HepG2 (cell line): ENCODE measurements around the gene RTEL1. TPM values are rescaled to one million over a fixed set of nuclear protein-coding genes. Genes with fewer than 3 reads are reported as not detected.

ENCODE experiments used
- JUND ChIP-seq: sonication (generic); formaldehyde crosslinking; IDR thresholded peaks from 2 replicates; pipeline ENCODE4 v1.8.0; 2022; ENCODE audit warnings: mild to moderate bottlenecking, missing genetic modification reagents
- MBNL3 ChIP-seq: fragments of 250-450 bp; sonication (Bioruptor Pico); conservative IDR thresholded peaks from 2 replicates; pipeline ENCODE4 v1.8.0; 2022; ENCODE audit warnings: mild to moderate bottlenecking, inconsistent platforms
- MED8 ChIP-seq: sonication (generic); formaldehyde crosslinking; IDR thresholded peaks from 2 replicates; pipeline ENCODE4 v1.8.1; 2023; ENCODE audit warnings: mild to moderate bottlenecking, missing genetic modification reagents; ENCODE audit not compliant: insufficient replicate concordance
- PCBP1 ChIP-seq: fragments of 200-400 bp; formaldehyde crosslinking; IDR thresholded peaks from 2 replicates; pipeline ENCODE4 v1.6.1; 2017; ENCODE audit warnings: mild to moderate bottlenecking, low read depth, low read length, borderline replicate concordance
- RBFOX2 ChIP-seq: fragments of 200-400 bp; formaldehyde crosslinking; IDR thresholded peaks from 2 replicates; pipeline ENCODE4 v1.6.1; 2017; ENCODE audit warnings: low read depth, mild to moderate bottlenecking, low read length
- SNAPC2 ChIP-seq: sonication (generic); formaldehyde crosslinking; IDR thresholded peaks from 2 replicates; pipeline ENCODE4 v1.8.1; 2022; ENCODE audit warnings: mild to moderate bottlenecking, missing genetic modification reagents
- TSC22D2 ChIP-seq: sonication (generic); formaldehyde crosslinking; IDR thresholded peaks from 2 replicates; pipeline ENCODE4 v1.5.1; 2020; ENCODE audit warnings: missing genetic modification reagents, mild to moderate bottlenecking, borderline replicate concordance
- YEATS4 ChIP-seq: sonication (generic); formaldehyde crosslinking; IDR thresholded peaks from 2 replicates; pipeline ENCODE4 v1.4.0; 2020; ENCODE audit warnings: missing genetic modification reagents, borderline replicate concordance
- ZBTB42 ChIP-seq: sonication (generic); formaldehyde crosslinking; IDR thresholded peaks from 2 replicates; pipeline ENCODE4 v1.5.0; 2020; ENCODE audit warnings: mild to moderate bottlenecking, missing genetic modification reagents
- ZFP36L2 ChIP-seq: sonication (generic); formaldehyde crosslinking; IDR thresholded peaks from 2 replicates; pipeline ENCODE4 v1.4.0; 2020; ENCODE audit warnings: missing genetic modification reagents
- ZNF446 ChIP-seq: sonication (generic); formaldehyde crosslinking; IDR thresholded peaks from 2 replicates; pipeline ENCODE4 v1.5.0; 2020; ENCODE audit warnings: mild to moderate bottlenecking, missing genetic modification reagents
- ZNF468 ChIP-seq: sonication (generic); formaldehyde crosslinking; IDR thresholded peaks from 2 replicates; pipeline ENCODE4 v1.8.0; 2022; ENCODE audit warnings: mild to moderate bottlenecking, moderate library complexity, missing genetic modification reagents
- ZNF570 ChIP-seq: sonication (generic); formaldehyde crosslinking; IDR thresholded peaks from 2 replicates; pipeline ENCODE4 v1.4.0; 2020; ENCODE audit warnings: mild to moderate bottlenecking, missing genetic modification reagents, borderline replicate concordance
- ZNF605 ChIP-seq: sonication (generic); formaldehyde crosslinking; IDR thresholded peaks from 2 replicates; pipeline ENCODE4 v1.8.0; 2022; ENCODE audit warnings: mild to moderate bottlenecking, missing genetic modification reagents
- ZSCAN12 ChIP-seq: sonication (generic); formaldehyde crosslinking; IDR thresholded peaks from 2 replicates; pipeline ENCODE4 v1.9.0; 2021; ENCODE audit warnings: mild to moderate bottlenecking, missing genetic modification reagents
- ZSCAN25 ChIP-seq: sonication (generic); formaldehyde crosslinking; IDR thresholded peaks from 2 replicates; pipeline ENCODE4 v1.8.0; 2022; ENCODE audit warnings: mild to moderate bottlenecking, missing genetic modification reagents
- polyA plus RNA-seq, 8 experiments: library from polyadenylated mRNA; depleted of rRNA in 3 of 8; stranded (reverse) in 7 of 8; unstranded in 1 of 8; fragments of >200 nt; fragmentation: Illumina TruSeq in 4 of 8; extraction: Trizol in 4 of 8; gene quantifications; 2 replicates each; pipeline versions ENCODE4 v1.2.1 to v1.2.3, GENCODE V29; 2011 to 2016; ENCODE audit warnings: low read depth in 4 of 8, missing spikeins in 1 of 8, mixed read lengths in 1 of 8; ENCODE audit not compliant: insufficient read depth in 1 of 8
- total RNA-seq, 5 experiments: library from RNA; depleted of rRNA; stranded (reverse); fragments of >200 nt; fragmentation: Illumina TruSeq; extraction: Trizol; gene quantifications; 2 replicates each; pipeline ENCODE4 v1.2.3, GENCODE V29; 2016; ENCODE audit warnings: low read depth in 1 of 5
- TF ChIP-seq, protein P1 (sequence below): sonication (generic); formaldehyde crosslinking; IDR thresholded peaks from 2 replicates; pipeline ENCODE4 v1.5.1; 2020; ENCODE audit warnings: missing genetic modification reagents, mild to moderate bottlenecking, borderline replicate concordance
- TF ChIP-seq, protein P2 (sequence below): sonication (generic); formaldehyde crosslinking; IDR thresholded peaks from 2 replicates; pipeline ENCODE4 v1.5.0; 2020; ENCODE audit warnings: missing genetic modification reagents
- TF ChIP-seq, protein P3 (sequence below): sonication (generic); formaldehyde crosslinking; IDR thresholded peaks from 2 replicates; pipeline ENCODE4 v1.9.0; 2022; ENCODE audit warnings: missing genetic modification reagents, mild to moderate bottlenecking, borderline replicate concordance
- TF ChIP-seq, protein P4 (sequence below): sonication (generic); formaldehyde crosslinking; IDR thresholded peaks from 2 replicates; pipeline ENCODE4 v1.5.1; 2020; ENCODE audit warnings: missing genetic modification reagents, mild to moderate bottlenecking, borderline replicate concordance
- TF ChIP-seq, protein P5 (sequence below), 2 experiments: IDR thresholded peaks; 2 replicates each; pipeline ENCODE4 v1.6.1; 2011 to 2012; ENCODE audit warnings: low read length in 2 of 2, borderline replicate concordance in 1 of 2, low read depth in 1 of 2, mild to moderate bottlenecking in 1 of 2, moderate library complexity in 1 of 2

The RTEL1 gene
- total and polyA plus RNA-seq, 2 of the 13 experiments (the other 11 are each of a cell fraction or from before 2014, with no cell fraction given) = 21.8 to 36.4 TPM

DNA sequence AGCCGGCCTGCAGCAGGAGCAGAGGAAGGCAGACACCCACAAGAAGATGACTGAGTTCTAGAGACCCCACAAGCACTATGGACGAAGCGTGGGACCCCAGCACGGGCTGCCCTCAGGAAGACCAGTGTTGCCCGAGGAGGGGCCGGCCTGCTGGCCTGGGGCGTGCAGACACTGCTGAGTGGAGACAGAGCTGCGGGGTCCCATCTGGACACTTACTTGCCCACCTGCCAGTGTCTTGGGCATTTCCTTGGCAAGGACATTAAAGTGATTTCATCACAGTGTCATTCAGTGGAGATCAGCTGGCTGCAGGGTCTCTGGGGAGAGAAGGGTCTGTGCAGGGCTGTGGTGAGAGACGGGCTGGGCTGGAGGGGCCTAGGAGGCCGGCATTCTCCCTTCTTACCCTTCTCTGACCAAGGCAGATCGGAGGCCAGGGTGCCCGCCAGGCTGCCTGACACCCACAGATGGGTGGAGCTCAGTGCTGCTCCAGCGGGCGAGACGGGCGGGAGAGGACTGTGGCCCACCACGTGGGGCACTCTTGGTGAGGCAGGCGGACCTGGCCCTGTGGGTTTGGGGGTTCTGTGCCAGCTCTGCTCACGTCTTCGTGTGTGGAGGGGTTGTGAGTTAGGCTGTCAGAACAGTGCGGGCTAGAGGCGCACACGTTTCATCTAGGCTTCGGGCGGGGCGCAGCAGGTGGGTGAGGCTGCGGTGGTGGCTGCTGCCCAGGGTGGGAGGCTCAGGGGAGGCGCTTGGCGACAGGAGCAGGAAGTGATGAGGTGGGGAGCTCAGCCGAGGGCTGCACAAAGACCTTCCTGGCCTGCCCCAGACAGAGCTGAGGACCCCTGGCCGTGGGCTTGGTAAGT, 78.0 kb downstream of the RTEL1 start, which contains the start of gene LIME1 (continued):
- TF ChIP-seq ZSCAN12 (CRISPR knock-in tag) (no peak), SNAPC2 (CRISPR knock-in tag) (no peak), ZSCAN25 (CRISPR knock-in tag) (no peak), ZBTB42 (CRISPR knock-in tag) (no peak), ZNF605 (no peak), JUND (CRISPR knock-in tag) (no peak), ZNF446 (CRISPR knock-in tag) (no peak), PCBP1 (peak; percentile 29; the same call in 1 of the 2 replicates), ZNF468 (CRISPR knock-in tag) (no peak), MBNL3 (no peak), ZFP36L2 (no peak), ZNF570 (CRISPR knock-in tag) (no peak), MED8 (no peak), RBFOX2 (peak; percentile 40), YEATS4 (no peak), TSC22D2 (CRISPR knock-in tag) (no peak)
- TF ChIP-seq, protein P1, sequence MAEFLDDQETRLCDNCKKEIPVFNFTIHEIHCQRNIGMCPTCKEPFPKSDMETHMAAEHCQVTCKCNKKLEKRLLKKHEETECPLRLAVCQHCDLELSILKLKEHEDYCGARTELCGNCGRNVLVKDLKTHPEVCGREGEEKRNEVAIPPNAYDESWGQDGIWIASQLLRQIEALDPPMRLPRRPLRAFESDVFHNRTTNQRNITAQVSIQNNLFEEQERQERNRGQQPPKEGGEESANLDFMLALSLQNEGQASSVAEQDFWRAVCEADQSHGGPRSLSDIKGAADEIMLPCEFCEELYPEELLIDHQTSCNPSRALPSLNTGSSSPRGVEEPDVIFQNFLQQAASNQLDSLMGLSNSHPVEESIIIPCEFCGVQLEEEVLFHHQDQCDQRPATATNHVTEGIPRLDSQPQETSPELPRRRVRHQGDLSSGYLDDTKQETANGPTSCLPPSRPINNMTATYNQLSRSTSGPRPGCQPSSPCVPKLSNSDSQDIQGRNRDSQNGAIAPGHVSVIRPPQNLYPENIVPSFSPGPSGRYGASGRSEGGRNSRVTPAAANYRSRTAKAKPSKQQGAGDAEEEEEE (CRISPR knock-in tag) = no peak
- TF ChIP-seq, protein P2, sequence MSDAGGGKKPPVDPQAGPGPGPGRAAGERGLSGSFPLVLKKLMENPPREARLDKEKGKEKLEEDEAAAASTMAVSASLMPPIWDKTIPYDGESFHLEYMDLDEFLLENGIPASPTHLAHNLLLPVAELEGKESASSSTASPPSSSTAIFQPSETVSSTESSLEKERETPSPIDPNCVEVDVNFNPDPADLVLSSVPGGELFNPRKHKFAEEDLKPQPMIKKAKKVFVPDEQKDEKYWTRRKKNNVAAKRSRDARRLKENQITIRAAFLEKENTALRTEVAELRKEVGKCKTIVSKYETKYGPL = no peak
- TF ChIP-seq, protein P3, sequence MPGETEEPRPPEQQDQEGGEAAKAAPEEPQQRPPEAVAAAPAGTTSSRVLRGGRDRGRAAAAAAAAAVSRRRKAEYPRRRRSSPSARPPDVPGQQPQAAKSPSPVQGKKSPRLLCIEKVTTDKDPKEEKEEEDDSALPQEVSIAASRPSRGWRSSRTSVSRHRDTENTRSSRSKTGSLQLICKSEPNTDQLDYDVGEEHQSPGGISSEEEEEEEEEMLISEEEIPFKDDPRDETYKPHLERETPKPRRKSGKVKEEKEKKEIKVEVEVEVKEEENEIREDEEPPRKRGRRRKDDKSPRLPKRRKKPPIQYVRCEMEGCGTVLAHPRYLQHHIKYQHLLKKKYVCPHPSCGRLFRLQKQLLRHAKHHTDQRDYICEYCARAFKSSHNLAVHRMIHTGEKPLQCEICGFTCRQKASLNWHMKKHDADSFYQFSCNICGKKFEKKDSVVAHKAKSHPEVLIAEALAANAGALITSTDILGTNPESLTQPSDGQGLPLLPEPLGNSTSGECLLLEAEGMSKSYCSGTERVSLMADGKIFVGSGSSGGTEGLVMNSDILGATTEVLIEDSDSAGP (CRISPR knock-in tag) = no peak; the same call in 1 of the 2 replicates
- TF ChIP-seq, protein P4, sequence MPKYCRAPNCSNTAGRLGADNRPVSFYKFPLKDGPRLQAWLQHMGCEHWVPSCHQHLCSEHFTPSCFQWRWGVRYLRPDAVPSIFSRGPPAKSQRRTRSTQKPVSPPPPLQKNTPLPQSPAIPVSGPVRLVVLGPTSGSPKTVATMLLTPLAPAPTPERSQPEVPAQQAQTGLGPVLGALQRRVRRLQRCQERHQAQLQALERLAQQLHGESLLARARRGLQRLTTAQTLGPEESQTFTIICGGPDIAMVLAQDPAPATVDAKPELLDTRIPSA (CRISPR knock-in tag) = no peak
- TF ChIP-seq, protein P5, sequence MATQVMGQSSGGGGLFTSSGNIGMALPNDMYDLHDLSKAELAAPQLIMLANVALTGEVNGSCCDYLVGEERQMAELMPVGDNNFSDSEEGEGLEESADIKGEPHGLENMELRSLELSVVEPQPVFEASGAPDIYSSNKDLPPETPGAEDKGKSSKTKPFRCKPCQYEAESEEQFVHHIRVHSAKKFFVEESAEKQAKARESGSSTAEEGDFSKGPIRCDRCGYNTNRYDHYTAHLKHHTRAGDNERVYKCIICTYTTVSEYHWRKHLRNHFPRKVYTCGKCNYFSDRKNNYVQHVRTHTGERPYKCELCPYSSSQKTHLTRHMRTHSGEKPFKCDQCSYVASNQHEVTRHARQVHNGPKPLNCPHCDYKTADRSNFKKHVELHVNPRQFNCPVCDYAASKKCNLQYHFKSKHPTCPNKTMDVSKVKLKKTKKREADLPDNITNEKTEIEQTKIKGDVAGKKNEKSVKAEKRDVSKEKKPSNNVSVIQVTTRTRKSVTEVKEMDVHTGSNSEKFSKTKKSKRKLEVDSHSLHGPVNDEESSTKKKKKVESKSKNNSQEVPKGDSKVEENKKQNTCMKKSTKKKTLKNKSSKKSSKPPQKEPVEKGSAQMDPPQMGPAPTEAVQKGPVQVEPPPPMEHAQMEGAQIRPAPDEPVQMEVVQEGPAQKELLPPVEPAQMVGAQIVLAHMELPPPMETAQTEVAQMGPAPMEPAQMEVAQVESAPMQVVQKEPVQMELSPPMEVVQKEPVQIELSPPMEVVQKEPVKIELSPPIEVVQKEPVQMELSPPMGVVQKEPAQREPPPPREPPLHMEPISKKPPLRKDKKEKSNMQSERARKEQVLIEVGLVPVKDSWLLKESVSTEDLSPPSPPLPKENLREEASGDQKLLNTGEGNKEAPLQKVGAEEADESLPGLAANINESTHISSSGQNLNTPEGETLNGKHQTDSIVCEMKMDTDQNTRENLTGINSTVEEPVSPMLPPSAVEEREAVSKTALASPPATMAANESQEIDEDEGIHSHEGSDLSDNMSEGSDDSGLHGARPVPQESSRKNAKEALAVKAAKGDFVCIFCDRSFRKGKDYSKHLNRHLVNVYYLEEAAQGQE (IDR thresholded peaks at IDR 0.05; ENCODE audit: borderline replicate concordance in 1 of 2, low read depth in 1 of 2, low read length in 2 of 2) = no peak
